Measurements from ENCODE around the gene C4orf36.

DNA sequence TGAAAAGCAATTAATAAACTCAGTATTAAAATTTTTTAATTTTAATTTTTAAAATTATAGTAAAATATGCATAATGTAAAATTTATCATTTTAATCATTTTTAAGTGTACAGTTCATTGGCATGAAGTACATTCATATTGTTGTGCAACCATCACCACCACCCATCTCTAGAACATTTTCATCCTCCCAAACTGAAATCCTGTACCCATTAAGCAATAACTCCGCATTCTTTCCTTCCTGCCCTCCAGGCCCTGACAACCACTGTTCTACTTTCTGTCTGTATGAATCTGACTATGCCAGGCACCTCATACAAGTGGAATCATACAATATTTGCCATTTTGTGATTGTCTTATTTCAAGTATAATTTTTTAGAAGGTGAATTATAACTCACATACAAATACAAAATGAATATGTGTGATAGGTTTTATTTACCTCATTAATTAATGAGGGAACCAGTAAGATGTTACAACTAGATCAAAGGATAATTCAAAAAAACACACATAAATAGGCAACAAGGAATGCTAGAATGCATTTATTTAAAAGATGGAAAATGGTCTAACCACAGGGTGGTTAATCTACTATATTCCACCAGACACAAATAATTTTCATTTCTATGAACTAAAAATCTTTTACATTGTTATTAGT is 29.5 kb upstream of the C4orf36 start:
- TF ChIP-seq, protein P1, sequence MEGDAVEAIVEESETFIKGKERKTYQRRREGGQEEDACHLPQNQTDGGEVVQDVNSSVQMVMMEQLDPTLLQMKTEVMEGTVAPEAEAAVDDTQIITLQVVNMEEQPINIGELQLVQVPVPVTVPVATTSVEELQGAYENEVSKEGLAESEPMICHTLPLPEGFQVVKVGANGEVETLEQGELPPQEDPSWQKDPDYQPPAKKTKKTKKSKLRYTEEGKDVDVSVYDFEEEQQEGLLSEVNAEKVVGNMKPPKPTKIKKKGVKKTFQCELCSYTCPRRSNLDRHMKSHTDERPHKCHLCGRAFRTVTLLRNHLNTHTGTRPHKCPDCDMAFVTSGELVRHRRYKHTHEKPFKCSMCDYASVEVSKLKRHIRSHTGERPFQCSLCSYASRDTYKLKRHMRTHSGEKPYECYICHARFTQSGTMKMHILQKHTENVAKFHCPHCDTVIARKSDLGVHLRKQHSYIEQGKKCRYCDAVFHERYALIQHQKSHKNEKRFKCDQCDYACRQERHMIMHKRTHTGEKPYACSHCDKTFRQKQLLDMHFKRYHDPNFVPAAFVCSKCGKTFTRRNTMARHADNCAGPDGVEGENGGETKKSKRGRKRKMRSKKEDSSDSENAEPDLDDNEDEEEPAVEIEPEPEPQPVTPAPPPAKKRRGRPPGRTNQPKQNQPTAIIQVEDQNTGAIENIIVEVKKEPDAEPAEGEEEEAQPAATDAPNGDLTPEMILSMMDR (IDR thresholded peaks at IDR 0.05): no peak
- no peak for TF ChIP-seq POLR2A (IDR thresholded peaks at IDR 0.05)
- TF ChIP-seq POLR2AphosphoS5 (IDR thresholded peaks at IDR 0.05; ENCODE audit: insufficient read depth in 1 of 2, low read depth in 1 of 2): no peak

Data from vagina (tissue), 2 donors.